ENCODE data around the gene SLC1A3. TPM values are rescaled to one million over a fixed set of nuclear protein-coding genes. Genes with fewer than 3 reads are reported as not detected.

SLC1A3 gene
- total RNA-seq, 2 donors from 2014 or later, result 11.2 to 18.5 TPM

DNA sequence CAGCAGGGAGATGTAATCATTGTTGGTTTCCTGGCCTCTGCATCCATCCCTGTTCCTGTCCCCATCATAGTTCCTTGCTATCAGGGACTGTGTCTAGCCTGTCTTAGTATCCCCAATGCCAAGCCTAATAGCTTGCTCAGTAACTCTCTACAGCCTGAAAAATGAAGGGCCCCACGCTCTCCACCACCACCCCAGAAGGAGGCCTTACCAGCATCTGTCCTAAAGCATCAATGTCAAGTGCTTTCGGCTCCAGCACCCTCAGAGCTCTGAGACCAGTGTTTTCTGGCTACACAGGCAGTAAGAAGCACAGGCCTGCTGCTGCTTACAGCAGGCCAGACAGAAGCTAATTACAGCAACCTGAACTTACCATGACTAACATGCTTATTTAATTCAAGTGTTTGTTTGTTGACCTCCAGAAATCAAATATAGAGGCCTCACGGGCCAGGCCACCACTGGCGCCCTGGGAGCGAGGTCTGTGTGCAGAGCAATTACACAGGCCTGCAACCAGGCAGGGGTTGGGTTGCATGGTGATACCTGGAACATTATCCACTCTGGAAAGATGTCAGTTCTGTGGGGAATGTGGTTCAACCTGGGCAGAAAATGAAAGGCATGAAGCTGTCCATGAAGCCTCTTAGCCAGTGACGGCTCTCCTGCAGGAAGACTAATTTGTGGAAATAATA is 124.3 kb downstream of the SLC1A3 start:
- no peak for ATAC-seq
- Histone ChIP-seq H3K27ac (no peak overlapping the region), H3K4me3 (no peak overlapping the region), H3K9me3 (no peaks in the 10 kb centered on the region), H3K4me1 (no peaks in the 10 kb centered on the region), H3K36me3 (replicated peaks in 1 of 2; ENCODE audit: insufficient read depth in 1 of 2, low read depth in 2 of 2) (no peaks in the 10 kb centered on the region), H3K27me3 (no peaks in the 10 kb centered on the region)
- peak in 1 of 4 donors; percentile 26 for DNase-seq
- intact Hi-C loops (cut with DNase I), result loop anchor here (5.0 to 10.0 kb wide), 2 partner anchors 137 to 274 kb away; no protein-coding TSS in a partner anchor
- 85 to 100% methylated on average over 5 to 6 of the region's 6 CpGs for WGBS, 2 donors
- TF ChIP-seq POLR2A (IDR thresholded peaks at IDR 0.05), result no peak
- TF ChIP-seq, protein P1, sequence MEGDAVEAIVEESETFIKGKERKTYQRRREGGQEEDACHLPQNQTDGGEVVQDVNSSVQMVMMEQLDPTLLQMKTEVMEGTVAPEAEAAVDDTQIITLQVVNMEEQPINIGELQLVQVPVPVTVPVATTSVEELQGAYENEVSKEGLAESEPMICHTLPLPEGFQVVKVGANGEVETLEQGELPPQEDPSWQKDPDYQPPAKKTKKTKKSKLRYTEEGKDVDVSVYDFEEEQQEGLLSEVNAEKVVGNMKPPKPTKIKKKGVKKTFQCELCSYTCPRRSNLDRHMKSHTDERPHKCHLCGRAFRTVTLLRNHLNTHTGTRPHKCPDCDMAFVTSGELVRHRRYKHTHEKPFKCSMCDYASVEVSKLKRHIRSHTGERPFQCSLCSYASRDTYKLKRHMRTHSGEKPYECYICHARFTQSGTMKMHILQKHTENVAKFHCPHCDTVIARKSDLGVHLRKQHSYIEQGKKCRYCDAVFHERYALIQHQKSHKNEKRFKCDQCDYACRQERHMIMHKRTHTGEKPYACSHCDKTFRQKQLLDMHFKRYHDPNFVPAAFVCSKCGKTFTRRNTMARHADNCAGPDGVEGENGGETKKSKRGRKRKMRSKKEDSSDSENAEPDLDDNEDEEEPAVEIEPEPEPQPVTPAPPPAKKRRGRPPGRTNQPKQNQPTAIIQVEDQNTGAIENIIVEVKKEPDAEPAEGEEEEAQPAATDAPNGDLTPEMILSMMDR (IDR thresholded peaks at IDR 0.05), result no peak

DNA sequence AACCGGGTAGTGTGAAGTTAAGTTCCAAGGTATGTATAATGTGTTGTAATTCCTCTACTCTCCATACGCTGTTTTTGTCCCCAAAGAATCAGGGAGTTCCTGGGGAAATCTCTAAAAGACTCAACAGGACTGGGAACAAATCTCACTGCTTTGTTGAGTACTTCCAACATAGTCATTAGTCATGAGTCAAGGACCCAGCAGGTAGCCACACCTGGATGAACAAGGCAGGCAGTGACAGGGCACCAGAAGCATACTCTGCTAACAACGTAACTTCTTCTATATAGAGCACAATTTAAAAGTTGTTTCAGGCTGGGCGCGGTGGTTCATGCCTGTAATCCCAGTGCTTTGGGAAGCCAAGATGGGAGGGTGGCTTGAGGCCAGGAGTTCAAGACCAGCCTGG is 126.8 kb downstream of the SLC1A3 start:
- Histone ChIP-seq H3K4me1 (no peaks in the 10 kb centered on the region), H3K4me3 (no peak overlapping the region), H3K27ac (no peak overlapping the region), H3K36me3 (replicated peaks in 1 of 2; ENCODE audit: insufficient read depth in 1 of 2, low read depth in 2 of 2) (no peaks in the 10 kb centered on the region), H3K27me3 (peaks cover 0 to 3% of the 10 kb centered on the region in 2 donors), H3K9me3 (no peaks in the 10 kb centered on the region)
- intact Hi-C loops (cut with DNase I), result loop anchor here (5.0 to 10.0 kb wide), 2 partner anchors 134 to 272 kb away; no protein-coding TSS in a partner anchor
- no peak for ATAC-seq
- no peak for TF ChIP-seq POLR2A (IDR thresholded peaks at IDR 0.05)
- TF ChIP-seq, protein P1 (IDR thresholded peaks at IDR 0.05), result no peak
- 83 to 89% methylated on average over 5 of the region's 5 CpGs for WGBS, 2 donors
- DNase-seq, result no peak

DNA sequence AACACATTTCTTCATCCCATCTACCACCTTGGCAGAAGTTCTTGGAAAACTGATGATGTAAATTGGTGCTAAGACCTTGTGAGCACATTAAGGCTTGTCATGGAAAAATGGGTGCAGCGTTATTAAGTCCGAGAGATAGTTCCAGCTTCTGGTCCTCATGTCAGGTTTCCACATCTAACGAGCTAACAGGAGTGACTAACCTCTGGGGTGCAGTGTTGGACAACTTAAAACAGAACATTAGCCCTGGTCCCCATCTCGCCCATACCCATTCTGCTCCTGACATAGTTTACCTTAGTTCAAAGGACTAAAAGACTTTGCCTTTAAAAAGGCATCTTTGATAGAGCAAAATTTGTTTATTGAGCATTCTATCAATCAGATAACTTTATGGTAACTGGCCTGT is 128.0 kb downstream of the SLC1A3 start:
- 24 to 27% methylated on average over 4 of the region's 4 CpGs for WGBS, 2 donors
- Histone ChIP-seq H3K36me3 (replicated peaks in 1 of 2; ENCODE audit: insufficient read depth in 1 of 2, low read depth in 2 of 2) (no peaks in the 10 kb centered on the region), H3K9me3 (no peaks in the 10 kb centered on the region), H3K27ac (no peak overlapping the region), H3K27me3 (peaks cover 0 to 3% of the 10 kb centered on the region in 2 donors), H3K4me3 (no peak overlapping the region), H3K4me1 (peaks cover 7% of the 10 kb centered on the region)
- DNase-seq (peak in 2 of 4 donors; percentile 26 to 33), ATAC-seq (no peak)
- intact Hi-C loops (cut with DNase I), result loop anchor here (5.0 to 10.0 kb wide), 2 partner anchors 133 to 270 kb away; no protein-coding TSS in a partner anchor
- no peak for TF ChIP-seq POLR2A (IDR thresholded peaks at IDR 0.05)
- TF ChIP-seq, protein P1 (IDR thresholded peaks at IDR 0.05), result peak in 5 of 7 experiments; percentile 11 to 56 (median 42)

DNA sequence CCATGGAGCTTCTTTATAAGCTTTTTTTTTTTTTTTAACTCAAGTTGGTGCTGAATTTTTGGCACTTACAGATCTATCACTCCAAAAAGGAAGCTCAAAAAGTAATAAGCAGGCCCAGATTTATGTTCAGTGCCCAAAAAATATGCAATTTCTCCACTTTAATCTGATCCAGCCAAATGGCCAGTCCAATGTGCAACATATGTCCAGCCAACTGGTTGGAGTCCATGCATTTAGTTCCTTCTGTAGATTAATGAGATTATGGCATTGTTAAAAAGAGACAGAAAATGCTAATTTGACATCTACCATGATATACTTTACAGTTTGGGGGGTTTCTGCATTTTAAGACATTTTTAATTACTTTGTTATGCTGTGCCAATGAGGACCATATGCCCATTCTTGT is 129.5 kb downstream of the SLC1A3 start:
- TF ChIP-seq POLR2A (IDR thresholded peaks at IDR 0.05), result no peak
- TF ChIP-seq, protein P1 (IDR thresholded peaks at IDR 0.05), result no peak
- Histone ChIP-seq H3K9me3 (no peaks in the 10 kb centered on the region), H3K36me3 (replicated peaks in 1 of 2; ENCODE audit: insufficient read depth in 1 of 2, low read depth in 2 of 2) (no peaks in the 10 kb centered on the region), H3K27me3 (peaks cover 0 to 3% of the 10 kb centered on the region in 2 donors), H3K27ac (no peak overlapping the region), H3K4me3 (no peak overlapping the region), H3K4me1 (peaks cover 22% of the 10 kb centered on the region)
- DNase-seq, result no peak
- no peak for ATAC-seq
- intact Hi-C loops (cut with DNase I), result loop anchor here (10.0 kb wide), 1 partner anchor 269 kb away; no protein-coding TSS in a partner anchor

Small RNAs within 50 kb of the gene (small RNA-seq; reads per million reads assigned to genes)
- not detected for gene AC010631.1

Data from body of pancreas (tissue), 4 donors.